Measurements from ENCODE around the gene HSD17B14. TPM values are rescaled to one million over a fixed set of nuclear protein-coding genes. Genes with fewer than 3 reads are reported as not detected.

Gene HSD17B14
- total RNA-seq, 1 experiment from 2014 or later: 3.9 TPM

- no peak for TF ChIP-seq MAX (IDR thresholded peaks at IDR 0.05)
- no peak for TF ChIP-seq ELF1 (IDR thresholded peaks at IDR 0.05; ENCODE audit: borderline replicate concordance, low read depth)
- TF ChIP-seq TCF7L2 (IDR thresholded peaks at IDR 0.05; ENCODE audit: borderline replicate concordance, extremely low read depth, insufficient read depth, insufficient read length): no peak
Observed at GRCh38 chr19:48854103-48854502, 17.8 kb upstream of the HSD17B14 start (continued).

DNA sequence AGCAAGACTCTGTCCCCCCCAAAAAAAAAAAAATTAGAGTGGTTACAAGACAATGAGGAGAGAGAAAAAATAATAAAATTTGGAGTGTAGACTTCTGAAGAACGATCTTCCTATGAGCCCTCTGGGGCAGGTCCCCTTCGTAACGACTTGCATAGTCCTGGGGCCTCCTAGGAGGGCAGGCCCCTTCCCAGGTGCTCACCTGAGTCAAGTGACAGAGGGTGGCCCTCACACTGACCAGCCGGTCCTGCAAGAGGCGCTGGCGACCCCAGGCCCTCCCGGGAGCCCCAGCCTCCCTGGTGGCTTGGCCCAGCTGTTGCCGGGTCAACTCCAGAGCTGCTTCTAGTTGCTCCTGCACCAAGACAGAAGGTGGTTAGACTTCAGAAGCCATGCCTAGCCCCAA, 17.2 kb upstream of the HSD17B14 start:
- ChIA-PET CTCF (interaction anchor here (1.5 kb wide), 1 partner anchor 11 kb away, joined by 6 read pairs; no protein-coding TSS in a partner anchor), POLR2A (no interaction called here), RAD21 (ENCODE audit: low non-redundant PET in 1 of 2, low total read pairs in 2 of 2, uncharacterized antibody in 2 of 2, unreplicated experiment in 2 of 2) (no interaction called here)
- no peaks in the 10 kb centered on the region for H4K20me1 ChIP-seq (ENCODE audit: insufficient read depth)
- peaks cover 0 to 3% of the 10 kb centered on the region in 2 experiments; a peak in 1 of 4 replicates for H3K4me1 ChIP-seq (ENCODE audit: control insufficient read depth in 1 of 2, insufficient read depth in 2 of 2, low read length in 2 of 2)
- no peaks in the 10 kb centered on the region for H3K9me3 ChIP-seq (ENCODE audit: control insufficient read depth in 1 of 2, insufficient read depth in 1 of 2, low read depth in 1 of 2, low read length in 2 of 2)
- no peak overlapping the region for H3K4me2 ChIP-seq (ENCODE audit: low read length)
- BruUV-seq (replicated peaks): no TSS peak
- no peak overlapping the region for H3K4me3 ChIP-seq (replicated peaks in 1 of 2; ENCODE audit: low read depth in 1 of 2, low read length in 2 of 2)
- H3K27ac ChIP-seq (ENCODE audit: low read depth, low read length): no peak overlapping the region
- H3K9me2 ChIP-seq (ENCODE audit: insufficient read depth): no peaks in the 10 kb centered on the region
- intact Hi-C loops (cut with micrococcal nuclease): no loop called here
- DNase-seq (ENCODE audit: low read depth, low spot score) (no peak), ATAC-seq (no peak)
- TF ChIP-seq FOSL1 (IDR thresholded peaks at IDR 0.05; ENCODE audit: low read depth) (no peak), ZNF274 (IDR thresholded peaks at IDR 0.05; ENCODE audit: low read depth, low read length) (no peak), SP1 (IDR thresholded peaks at IDR 0.05; ENCODE audit: low read depth) (no peak), POLR2A (IDR thresholded peaks at IDR 0.05; ENCODE audit: borderline replicate concordance, extremely low read depth, insufficient read depth, insufficient read length) (no peak), ATF3 (IDR thresholded peaks at IDR 0.05) (no peak), RAD21 (IDR thresholded peaks at IDR 0.05; ENCODE audit: low read depth) (no peak), ZBTB33 (IDR thresholded peaks at IDR 0.05; ENCODE audit: extremely low read depth, insufficient replicate concordance, low read length) (no peak), CEBPB (IDR thresholded peaks at IDR 0.05; ENCODE audit: low read depth) (no peak)
- H2AFZ ChIP-seq (ENCODE audit: low read depth, low read length, poor library complexity, severe bottlenecking): no peak overlapping the region
- H3K9ac ChIP-seq (ENCODE audit: low read length): no peak overlapping the region
- H3K36me3 ChIP-seq (ENCODE audit: control insufficient read depth in 1 of 2, insufficient read depth in 2 of 2, low read length in 2 of 2): no peaks in the 10 kb centered on the region
- H3K79me2 ChIP-seq (ENCODE audit: insufficient read depth, low read length): no peaks in the 10 kb centered on the region
- no peaks in the 10 kb centered on the region for H3K27me3 ChIP-seq (ENCODE audit: insufficient read depth, low read length)

Measured in HCT116 (cell line).